OCI-LY7 (cell line): ENCODE results near the gene CELF2. TPM values are rescaled to one million over a fixed set of nuclear protein-coding genes. Genes with fewer than 3 reads are reported as not detected.

Experiments
- BruUV-seq: library from RNA; stranded (reverse); fragments of 400-500 nt; replicated peaks from 2 replicates; lab custom pipeline; 2021; lab: Mats Ljungman, UMichigan
- CTCF ChIA-PET: fragments of 300-600 bp; sonication (Branson Sonifier 250); formaldehyde crosslinking; loops from one replicate; lab custom pipeline; 2022; ENCODE audit warnings: antibody characterized with exemption; ENCODE audit not compliant: unreplicated experiment; lab: Charles Lee
- POLR2A ChIA-PET: fragments of 300-600 bp; sonication (Branson Sonifier 250); formaldehyde crosslinking; loops from one replicate; lab custom pipeline; 2022; ENCODE audit warnings: antibody characterized with exemption; lab: Charles Lee
- DNase-seq: peaks from one replicate; pipeline ENCODE4 v3.0.0-alpha.2; 2015; ENCODE audit warnings: low spot score
- H2AFZ ChIP-seq: fragments of 200-600 bp; sonication (generic), shearing (Covaris generic); 2 replicates; pipeline ENCODE4 v1.6.1; 2014; ENCODE audit warnings: mild to moderate bottlenecking, antibody characterized with exemption, low read length, moderate library complexity
- H3K27ac ChIP-seq: fragments of 200-600 bp; sonication (generic); 2 replicates; pipeline ENCODE4 v1.5.1; 2014; ENCODE audit warnings: mixed run types, low read depth, mild to moderate bottlenecking, moderate library complexity, low read length, inconsistent platforms; ENCODE audit not compliant: poor library complexity, severe bottlenecking
- H3K36me3 ChIP-seq: fragments of 200-600 bp; sonication (generic); 2 replicates; pipeline ENCODE4 v1.6.1; 2014; ENCODE audit warnings: mild to moderate bottlenecking, antibody characterized with exemption, low read length, moderate library complexity, mixed read lengths; ENCODE audit not compliant: insufficient read depth
- H3K4me1 ChIP-seq: fragments of 200-600 bp; sonication (generic); 2 replicates; pipeline ENCODE4 v1.5.1; 2014; ENCODE audit warnings: mild to moderate bottlenecking, low read length; ENCODE audit not compliant: insufficient read depth, poor library complexity, severe bottlenecking
- H3K4me2 ChIP-seq: fragments of 200-600 bp; sonication (generic); 2 replicates; pipeline ENCODE4 v1.6.1; 2014; ENCODE audit warnings: mild to moderate bottlenecking, low read length
- H3K4me3 ChIP-seq: fragments of 200-600 bp; sonication (generic); 2 replicates; pipeline ENCODE4 v1.5.1; 2014; ENCODE audit warnings: mild to moderate bottlenecking, low read depth, low read length; ENCODE audit not compliant: poor library complexity, severe bottlenecking
- H3K79me2 ChIP-seq: fragments of 200-600 bp; sonication (generic); 2 replicates; pipeline ENCODE4 v1.6.1; 2016; ENCODE audit warnings: low read depth, mild to moderate bottlenecking, low read length, moderate library complexity, mixed read lengths; ENCODE audit not compliant: insufficient read depth
- H3K9me2 ChIP-seq: fragments of 200-600 bp; sonication (generic); 2 replicates; pipeline ENCODE4 v1.6.1; 2016; ENCODE audit warnings: mild to moderate bottlenecking, low read length, mixed read lengths; ENCODE audit not compliant: insufficient read depth
- H3K9me3 ChIP-seq: fragments of 200-600 bp; sonication (generic); 2 replicates; pipeline ENCODE4 v1.6.1; 2014; ENCODE audit warnings: mild to moderate bottlenecking, mixed run types, low read length, mixed read lengths
- H4K20me1 ChIP-seq: fragments of 200-600 bp; sonication (generic); 2 replicates; pipeline ENCODE4 v1.6.1; 2014; ENCODE audit warnings: mild to moderate bottlenecking, antibody characterized with exemption, low read length, moderate library complexity, mixed read lengths; ENCODE audit not compliant: insufficient read depth
- CTCF ChIP-seq: fragments of 200-600 bp; sonication (generic); conservative IDR thresholded peaks from 2 replicates; pipeline ENCODE4 v1.5.1; 2014; ENCODE audit warnings: mild to moderate bottlenecking, antibody characterized with exemption, low read length, moderate library complexity, mixed read lengths
- EZH2phosphoT487 ChIP-seq: fragments of 200-600 bp; sonication (generic); IDR thresholded peaks from 2 replicates; pipeline ENCODE4 v1.6.1; 2018; ENCODE audit warnings: low read depth, borderline replicate concordance, mild to moderate bottlenecking, mixed run types, antibody characterized with exemption, low read length, moderate library complexity, mixed read lengths
- intact Hi-C: fragments of 100-400 bp; cut with micrococcal nuclease; formaldehyde crosslinking; loops from one replicate; pipeline ENCODE4 v1.10.0; 2022; ENCODE audit not compliant: unreplicated experiment
- total RNA-seq, 2 experiments: library from RNA; depleted of rRNA in 1 of 2; stranded (reverse); fragments of >200 nt in 1 of 2; shearing (Covaris generic) in 1 of 2; gene quantifications; 2 replicates each; pipeline ENCODE4 v1.2.3, GENCODE V29; 2014 to 2022

The CELF2 gene
- total RNA-seq, 2 experiments from 2014 or later = 5.4 to 19.1 TPM

- CTCF ChIA-PET = no interaction called here
Measured at GRCh38 chr10:11246752-11247467, 229.2 kb downstream of the CELF2 start.

GRCh38 chr10:11249152-11249807 is 231.6 kb downstream of the CELF2 start:
- H3K36me3 ChIP-seq = no peaks in the 10 kb centered on the region
- TF ChIP-seq EZH2phosphoT487 (no peak), CTCF (no peak)
- no peak overlapping the region for H3K4me2 ChIP-seq
- intact Hi-C loops = no loop called here
- no peaks in the 10 kb centered on the region for H3K9me3 ChIP-seq
- no peak overlapping the region for H3K4me3 ChIP-seq
- H4K20me1 ChIP-seq = no peaks in the 10 kb centered on the region
- no peaks in the 10 kb centered on the region for H3K9me2 ChIP-seq
- ChIA-PET CTCF (no interaction called here), POLR2A (no interaction called here)
- no TSS peak for BruUV-seq
- peaks cover 30% of the 10 kb centered on the region for H3K4me1 ChIP-seq
- no peaks in the 10 kb centered on the region for H3K79me2 ChIP-seq
- no peak overlapping the region for H2AFZ ChIP-seq
- no peak overlapping the region for H3K27ac ChIP-seq
- DNase-seq = no peak

More at GRCh38 chr10:11246752-11247467, 229.2 kb downstream of the CELF2 start:
- DNase-seq = no peak
- TF ChIP-seq CTCF (no peak), EZH2phosphoT487 (no peak)
- no TSS peak for BruUV-seq
- intact Hi-C loops = no loop called here
- no peaks in the 10 kb centered on the region for H4K20me1 ChIP-seq
- H3K79me2 ChIP-seq = no peaks in the 10 kb centered on the region
- no peak overlapping the region for H3K27ac ChIP-seq
- no peaks in the 10 kb centered on the region for H3K9me2 ChIP-seq
- H3K4me1 ChIP-seq = peaks cover 25% of the 10 kb centered on the region
- no peak overlapping the region for H3K4me3 ChIP-seq
- H3K4me2 ChIP-seq = no peak overlapping the region
- H2AFZ ChIP-seq = no peak overlapping the region
- no peaks in the 10 kb centered on the region for H3K36me3 ChIP-seq
- no peaks in the 10 kb centered on the region for H3K9me3 ChIP-seq
- POLR2A ChIA-PET = interaction anchor here (3.9 kb wide), 1 partner anchor 9 kb away, joined by 11 read pairs; no protein-coding TSS in a partner anchor

GRCh38 chr10:11249808-11250195 is 232.1 kb downstream of the CELF2 start:
- TF ChIP-seq EZH2phosphoT487 = no peak
- no peak for TF ChIP-seq CTCF
- H3K9me3 ChIP-seq = no peaks in the 10 kb centered on the region
- CTCF ChIA-PET = no interaction called here
- H3K36me3 ChIP-seq = no peaks in the 10 kb centered on the region
- peaks cover 26% of the 10 kb centered on the region for H3K4me1 ChIP-seq
- no peak overlapping the region for H3K4me3 ChIP-seq
- H4K20me1 ChIP-seq = no peaks in the 10 kb centered on the region
- POLR2A ChIA-PET = no interaction called here
- intact Hi-C loops = no loop called here
- no peak overlapping the region for H2AFZ ChIP-seq
- H3K27ac ChIP-seq = no peak overlapping the region
- H3K9me2 ChIP-seq = no peaks in the 10 kb centered on the region
- BruUV-seq = no TSS peak
- no peaks in the 10 kb centered on the region for H3K79me2 ChIP-seq
- H3K4me2 ChIP-seq = no peak overlapping the region
- DNase-seq = no peak
